HCT116 (cell line): ENCODE results near the gene CD28. TPM values are rescaled to one million over a fixed set of nuclear protein-coding genes. Genes with fewer than 3 reads are reported as not detected.

Experiments
- ATAC-seq: fragments of 200-7000 bp; cut with Tn5 transposase; 2 replicates; pipeline ENCODE4 v1.9.1; 2020; ENCODE audit warnings: mild to moderate bottlenecking, moderate library complexity
- BruUV-seq: library from RNA; stranded (reverse); fragments of 400-500 nt; replicated peaks from 2 replicates; lab custom pipeline; 2021; lab: Mats Ljungman, UMichigan
- CTCF ChIA-PET: fragments of 300-600 bp; sonication (Branson Sonifier 250); formaldehyde crosslinking; loops from one replicate; lab custom pipeline; 2021; ENCODE audit warnings: antibody characterized with exemption; lab: Charles Lee
- POLR2A ChIA-PET: fragments of 300-600, 350-600 bp; sonication (Branson Sonifier 250); formaldehyde crosslinking; loops from one replicate; lab custom pipeline; 2021; ENCODE audit warnings: antibody characterized with exemption; lab: Charles Lee
- RAD21 ChIA-PET, 2 experiments: fragments of 300-600 bp; sonication (Branson Sonifier 250); formaldehyde crosslinking; loops; one replicate each; lab custom pipeline; 2023; ENCODE audit warnings: low total read pairs in 2 of 2; ENCODE audit not compliant: uncharacterized antibody in 2 of 2, unreplicated experiment in 2 of 2, low non-redundant PET in 1 of 2; lab: Charles Lee
- DNase-seq: peaks from one replicate; pipeline ENCODE4 v3.0.0-alpha.2; 2010; ENCODE audit warnings: low read depth, low spot score
- H2AFZ ChIP-seq: fragments of 200-600 bp; shearing (Covaris generic), sonication (generic); 2 replicates; pipeline ENCODE4 v1.6.1; 2017; ENCODE audit warnings: low read depth, mixed run types, mixed read lengths, antibody characterized with exemption, low read length; ENCODE audit not compliant: poor library complexity, severe bottlenecking
- H3K27ac ChIP-seq: 2 replicates; pipeline ENCODE4 v1.5.1; 2012; ENCODE audit warnings: low read depth, low read length
- H3K27me3 ChIP-seq: fragments of 200-600 bp; sonication (generic); 2 replicates; pipeline ENCODE4 v1.6.1; 2016; ENCODE audit warnings: mixed run types, low read length, mixed read lengths; ENCODE audit not compliant: insufficient read depth
- H3K36me3 ChIP-seq, 2 experiments: fragments of 200-500 bp in 1 of 2; fragments of 200-600 bp in 1 of 2; sonication (Bioruptor generic) in 1 of 2; sonication (generic) in 1 of 2; 2 replicates each; pipeline versions ENCODE4 v1.5.1 to v1.6.1; 2014 to 2016; ENCODE audit warnings: low read length in 2 of 2, inconsistent platforms in 1 of 2, mixed read lengths in 1 of 2, mixed run types in 1 of 2; ENCODE audit not compliant: insufficient read depth in 2 of 2, control insufficient read depth in 1 of 2
- H3K4me1 ChIP-seq, 2 experiments: fragments of 200-600 bp in 1 of 2; sonication (generic) in 1 of 2; 2 replicates each; pipeline versions ENCODE4 v1.5.1 to v1.6.1; 2012 to 2017; ENCODE audit warnings: low read length in 2 of 2, inconsistent platforms in 1 of 2, mild to moderate bottlenecking in 1 of 2, mixed read lengths in 1 of 2, mixed run types in 1 of 2, moderate library complexity in 1 of 2; ENCODE audit not compliant: insufficient read depth in 2 of 2, control insufficient read depth in 1 of 2
- H3K4me2 ChIP-seq: fragments of 200-600 bp; sonication (generic); 2 replicates; pipeline ENCODE4 v1.6.1; 2017; ENCODE audit warnings: mixed run types, low read length, mixed read lengths
- H3K4me3 ChIP-seq, 2 experiments: fragments of 200-600 bp in 1 of 2; sonication (generic) in 1 of 2; replicated peaks in 1 of 2; 2 replicates each; pipeline ENCODE4 v1.5.1; 2011 to 2016; ENCODE audit warnings: low read length in 2 of 2, control low read depth in 1 of 2, low read depth in 1 of 2, mild to moderate bottlenecking in 1 of 2, mixed read lengths in 1 of 2, mixed run types in 1 of 2
- H3K79me2 ChIP-seq: fragments of 200-600 bp; sonication (generic); 2 replicates; pipeline ENCODE4 v1.6.1; 2017; ENCODE audit warnings: mild to moderate bottlenecking, mixed run types, low read length, moderate library complexity, mixed read lengths; ENCODE audit not compliant: insufficient read depth
- H3K9ac ChIP-seq: fragments of 200-600 bp; sonication (generic); 2 replicates; pipeline ENCODE4 v1.6.1; 2016; ENCODE audit warnings: low read length, mixed read lengths
- H3K9me2 ChIP-seq: fragments of 200-600 bp; sonication (generic), shearing (Covaris generic); 2 replicates; pipeline ENCODE4 v1.6.1; 2017; ENCODE audit warnings: mixed run types, mild to moderate bottlenecking, moderate library complexity; ENCODE audit not compliant: insufficient read depth
- H3K9me3 ChIP-seq, 2 experiments: fragments of 200-500 bp in 1 of 2; fragments of 200-600 bp in 1 of 2; sonication (Bioruptor generic) in 1 of 2; sonication (generic) in 1 of 2; 2 replicates each; pipeline ENCODE4 v1.6.1; 2014 to 2017; ENCODE audit warnings: low read length in 2 of 2, mixed read lengths in 2 of 2, inconsistent platforms in 1 of 2, low read depth in 1 of 2, mild to moderate bottlenecking in 1 of 2, mixed run types in 1 of 2, moderate library complexity in 1 of 2; ENCODE audit not compliant: control insufficient read depth in 1 of 2, insufficient read depth in 1 of 2
- H4K20me1 ChIP-seq: fragments of 200-600 bp; sonication (generic), shearing (Covaris generic); 2 replicates; pipeline ENCODE4 v1.6.1; 2017; ENCODE audit warnings: mixed run types, mild to moderate bottlenecking, moderate library complexity; ENCODE audit not compliant: insufficient read depth
- CBX3 ChIP-seq: IDR thresholded peaks from 2 replicates; pipeline ENCODE4 v1.6.1; 2012; ENCODE audit warnings: low read depth
- CEBPB ChIP-seq: IDR thresholded peaks from 2 replicates; pipeline ENCODE4 v1.6.1; 2012; ENCODE audit warnings: low read depth
- EZH2 ChIP-seq: fragments of 200-600 bp; sonication (generic); IDR thresholded peaks from 2 replicates; pipeline ENCODE4 v1.6.1; 2017; ENCODE audit warnings: antibody characterized with exemption, mixed run types
- EZH2phosphoT487 ChIP-seq: fragments of 200-600 bp; IDR thresholded peaks from 2 replicates; pipeline ENCODE4 v1.6.1; 2018; ENCODE audit warnings: antibody characterized with exemption, borderline replicate concordance
- FOSL1 ChIP-seq: IDR thresholded peaks from 2 replicates; pipeline ENCODE4 v1.6.1; 2012; ENCODE audit warnings: low read depth
- JUND ChIP-seq: IDR thresholded peaks from 2 replicates; pipeline ENCODE4 v1.6.1; 2012
- POLR2A ChIP-seq: IDR thresholded peaks from 2 replicates; pipeline ENCODE4 v1.7.0; 2011; ENCODE audit warnings: borderline replicate concordance; ENCODE audit not compliant: insufficient read depth, insufficient read length; ENCODE audit errors: extremely low read depth
- POLR2AphosphoS5 ChIP-seq: IDR thresholded peaks from 2 replicates; pipeline ENCODE4 v1.6.1; 2011; ENCODE audit warnings: mild to moderate bottlenecking, low read depth, low read length, moderate library complexity
- RAD21 ChIP-seq: IDR thresholded peaks from 2 replicates; pipeline ENCODE4 v1.6.1; 2012; ENCODE audit warnings: low read depth, mild to moderate bottlenecking
- SIN3A ChIP-seq: IDR thresholded peaks from 2 replicates; pipeline ENCODE4 v1.6.1; 2012; ENCODE audit warnings: low read depth
- SRF ChIP-seq: IDR thresholded peaks from 2 replicates; pipeline ENCODE4 v1.6.1; 2012; ENCODE audit warnings: low read depth
- TCF7L2 ChIP-seq: IDR thresholded peaks from 2 replicates; pipeline ENCODE4 v1.7.0; 2011; ENCODE audit warnings: borderline replicate concordance, inconsistent platforms; ENCODE audit not compliant: insufficient read depth, insufficient read length; ENCODE audit errors: extremely low read depth
- ZFX ChIP-seq: fragments of 450-650 bp; IDR thresholded peaks from 2 replicates; pipeline ENCODE4 v1.6.1; 2017
- ZNF274 ChIP-seq: fragments of 200-500 bp; sonication (Bioruptor generic); IDR thresholded peaks from 2 replicates; pipeline ENCODE4 v1.6.1; 2014; ENCODE audit warnings: mild to moderate bottlenecking, low read depth, low read length, inconsistent platforms
- intact Hi-C: fragments of 100-400 bp; cut with micrococcal nuclease; formaldehyde crosslinking; loops from 2 replicates; pipeline ENCODE4 v1.10.0; 2022
- total RNA-seq: library from RNA; stranded (reverse); gene quantifications from one replicate; pipeline ENCODE4 v1.2.1, GENCODE V29; 2021; ENCODE audit not compliant: unreplicated experiment
- TF ChIP-seq, protein P1 (sequence below): IDR thresholded peaks from 2 replicates; pipeline ENCODE4 v1.6.1; 2012
- TF ChIP-seq, protein P2 (sequence below): IDR thresholded peaks from 2 replicates; pipeline ENCODE4 v1.6.1; 2012
- TF ChIP-seq, protein P3 (sequence below), 3 experiments: fragments of 200-600 bp in 1 of 3; sonication (generic) in 1 of 3; IDR thresholded peaks in 2 of 3; conservative IDR thresholded peaks in 1 of 3; 2 replicates each; pipeline ENCODE4 v1.5.1; 2012 to 2017; ENCODE audit warnings: low read depth in 2 of 3, low read length in 2 of 3, antibody characterized with exemption in 1 of 3, borderline replicate concordance in 1 of 3, control low read depth in 1 of 3, mild to moderate bottlenecking in 1 of 3, mixed read lengths in 1 of 3, mixed run types in 1 of 3, moderate library complexity in 1 of 3; ENCODE audit not compliant: insufficient read depth in 1 of 3

Gene CD28
- total RNA-seq, 1 experiment from 2014 or later: 0.37 TPM

DNA sequence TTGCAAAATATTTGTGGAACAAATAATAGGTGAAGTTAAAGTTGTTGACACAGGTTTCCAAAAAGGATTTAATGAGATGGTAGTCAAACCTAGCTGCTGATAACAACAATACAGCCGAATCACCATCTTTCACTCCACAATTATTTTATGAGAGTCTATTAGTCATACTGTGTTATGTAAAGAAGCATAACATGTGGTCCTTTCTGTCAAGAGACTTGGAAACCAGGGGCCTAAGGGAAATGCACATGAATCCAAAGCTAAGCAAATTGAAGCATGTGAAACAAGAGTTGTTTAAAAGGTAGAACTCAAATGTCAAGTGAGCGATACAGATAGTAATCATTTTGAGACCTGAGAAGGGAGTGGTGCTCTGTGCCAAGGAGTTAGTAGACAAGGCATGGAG is 16.0 kb downstream of the CD28 start:
- ChIA-PET RAD21 (no interaction called here), CTCF (no interaction called here), POLR2A (no interaction called here)
- no peaks in the 10 kb centered on the region for H4K20me1 ChIP-seq
- no peaks in the 10 kb centered on the region for H3K4me1 ChIP-seq
- no peak overlapping the region for H3K27ac ChIP-seq
- H3K27me3 ChIP-seq: no peaks in the 10 kb centered on the region
- H3K4me3 ChIP-seq: no peak overlapping the region
- no peaks in the 10 kb centered on the region for H3K9me2 ChIP-seq
- no peak overlapping the region for H3K9ac ChIP-seq
- H3K9me3 ChIP-seq: no peaks in the 10 kb centered on the region
- no peak overlapping the region for H3K4me2 ChIP-seq
- TF ChIP-seq JUND: no peak
- TF ChIP-seq, protein P1, sequence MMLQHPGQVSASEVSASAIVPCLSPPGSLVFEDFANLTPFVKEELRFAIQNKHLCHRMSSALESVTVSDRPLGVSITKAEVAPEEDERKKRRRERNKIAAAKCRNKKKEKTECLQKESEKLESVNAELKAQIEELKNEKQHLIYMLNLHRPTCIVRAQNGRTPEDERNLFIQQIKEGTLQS: no peak
- no peak for TF ChIP-seq ZFX
- TF ChIP-seq, protein P2, sequence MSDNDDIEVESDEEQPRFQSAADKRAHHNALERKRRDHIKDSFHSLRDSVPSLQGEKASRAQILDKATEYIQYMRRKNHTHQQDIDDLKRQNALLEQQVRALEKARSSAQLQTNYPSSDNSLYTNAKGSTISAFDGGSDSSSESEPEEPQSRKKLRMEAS: no peak
- TF ChIP-seq SRF: no peak
- no peak for TF ChIP-seq POLR2AphosphoS5
- no peak for TF ChIP-seq CEBPB
- TF ChIP-seq ZNF274: no peak
- TF ChIP-seq FOSL1: no peak
- no peak for TF ChIP-seq CBX3
- TF ChIP-seq RAD21: no peak
- no peak for TF ChIP-seq EZH2
- TF ChIP-seq, protein P3, sequence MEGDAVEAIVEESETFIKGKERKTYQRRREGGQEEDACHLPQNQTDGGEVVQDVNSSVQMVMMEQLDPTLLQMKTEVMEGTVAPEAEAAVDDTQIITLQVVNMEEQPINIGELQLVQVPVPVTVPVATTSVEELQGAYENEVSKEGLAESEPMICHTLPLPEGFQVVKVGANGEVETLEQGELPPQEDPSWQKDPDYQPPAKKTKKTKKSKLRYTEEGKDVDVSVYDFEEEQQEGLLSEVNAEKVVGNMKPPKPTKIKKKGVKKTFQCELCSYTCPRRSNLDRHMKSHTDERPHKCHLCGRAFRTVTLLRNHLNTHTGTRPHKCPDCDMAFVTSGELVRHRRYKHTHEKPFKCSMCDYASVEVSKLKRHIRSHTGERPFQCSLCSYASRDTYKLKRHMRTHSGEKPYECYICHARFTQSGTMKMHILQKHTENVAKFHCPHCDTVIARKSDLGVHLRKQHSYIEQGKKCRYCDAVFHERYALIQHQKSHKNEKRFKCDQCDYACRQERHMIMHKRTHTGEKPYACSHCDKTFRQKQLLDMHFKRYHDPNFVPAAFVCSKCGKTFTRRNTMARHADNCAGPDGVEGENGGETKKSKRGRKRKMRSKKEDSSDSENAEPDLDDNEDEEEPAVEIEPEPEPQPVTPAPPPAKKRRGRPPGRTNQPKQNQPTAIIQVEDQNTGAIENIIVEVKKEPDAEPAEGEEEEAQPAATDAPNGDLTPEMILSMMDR (IDR thresholded peaks at IDR 0.05 in 2 of 3, conservative IDR thresholded peaks at IDR 0.05 in 1 of 3; ENCODE audit: borderline replicate concordance in 1 of 3, insufficient read depth in 1 of 3, low read depth in 2 of 3, low read length in 2 of 3): no peak
- TF ChIP-seq SIN3A: no peak
- no peak for TF ChIP-seq POLR2A
- TF ChIP-seq TCF7L2: no peak
- no peak for TF ChIP-seq EZH2phosphoT487
- DNase-seq: no peak
- H3K79me2 ChIP-seq: no peaks in the 10 kb centered on the region
- ATAC-seq: no peak
- intact Hi-C loops: no loop called here
- no TSS peak for BruUV-seq
- no peak overlapping the region for H2AFZ ChIP-seq
- no peaks in the 10 kb centered on the region for H3K36me3 ChIP-seq
